ENCODE results near the gene MAPK14. TPM values are rescaled to one million over a fixed set of nuclear protein-coding genes. Genes with fewer than 3 reads are reported as not detected.

Gene MAPK14
- total RNA-seq, 1 donor from 2014 or later: 73.2 TPM

DNA sequence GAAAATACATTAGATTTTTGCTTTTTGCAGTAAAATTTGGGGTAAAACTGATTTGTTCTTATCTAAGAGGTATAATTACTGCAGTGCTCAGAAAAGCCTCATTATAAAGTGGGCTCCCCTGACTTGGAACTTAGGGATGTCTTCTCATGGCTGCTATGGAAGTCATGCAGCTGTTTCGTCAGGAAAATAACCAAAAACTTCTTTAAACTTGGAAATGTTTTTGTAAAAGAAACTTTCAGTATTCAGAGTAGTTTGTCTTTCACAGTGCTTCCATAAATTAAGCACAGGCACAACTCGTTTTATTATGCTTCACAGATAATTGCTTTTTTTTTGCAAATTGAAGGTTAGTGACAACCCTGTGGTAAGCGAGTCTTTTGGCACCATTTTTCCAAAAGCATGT is 6.8 kb downstream of the MAPK14 start:
- Mint-ChIP-seq H3K4me1 (ENCODE audit: unreplicated experiment) (peaks cover 54% of the 10 kb centered on the region), H3K36me3 (ENCODE audit: low read depth, unreplicated experiment) (peaks cover 3% of the 10 kb centered on the region), H3K4me3 (ENCODE audit: unreplicated experiment) (no peak overlapping the region), H3K27me3 (ENCODE audit: unreplicated experiment) (no peaks in the 10 kb centered on the region), H3K27ac (ENCODE audit: unreplicated experiment) (no peak overlapping the region), H3K9me3 (ENCODE audit: unreplicated experiment) (no peaks in the 10 kb centered on the region)
- TF ChIP-seq, protein P1, sequence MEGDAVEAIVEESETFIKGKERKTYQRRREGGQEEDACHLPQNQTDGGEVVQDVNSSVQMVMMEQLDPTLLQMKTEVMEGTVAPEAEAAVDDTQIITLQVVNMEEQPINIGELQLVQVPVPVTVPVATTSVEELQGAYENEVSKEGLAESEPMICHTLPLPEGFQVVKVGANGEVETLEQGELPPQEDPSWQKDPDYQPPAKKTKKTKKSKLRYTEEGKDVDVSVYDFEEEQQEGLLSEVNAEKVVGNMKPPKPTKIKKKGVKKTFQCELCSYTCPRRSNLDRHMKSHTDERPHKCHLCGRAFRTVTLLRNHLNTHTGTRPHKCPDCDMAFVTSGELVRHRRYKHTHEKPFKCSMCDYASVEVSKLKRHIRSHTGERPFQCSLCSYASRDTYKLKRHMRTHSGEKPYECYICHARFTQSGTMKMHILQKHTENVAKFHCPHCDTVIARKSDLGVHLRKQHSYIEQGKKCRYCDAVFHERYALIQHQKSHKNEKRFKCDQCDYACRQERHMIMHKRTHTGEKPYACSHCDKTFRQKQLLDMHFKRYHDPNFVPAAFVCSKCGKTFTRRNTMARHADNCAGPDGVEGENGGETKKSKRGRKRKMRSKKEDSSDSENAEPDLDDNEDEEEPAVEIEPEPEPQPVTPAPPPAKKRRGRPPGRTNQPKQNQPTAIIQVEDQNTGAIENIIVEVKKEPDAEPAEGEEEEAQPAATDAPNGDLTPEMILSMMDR (IDR thresholded peaks at IDR 0.05; ENCODE audit: unreplicated experiment): no peak
- no peak for DNase-seq (ENCODE audit: low spot score)

DNA sequence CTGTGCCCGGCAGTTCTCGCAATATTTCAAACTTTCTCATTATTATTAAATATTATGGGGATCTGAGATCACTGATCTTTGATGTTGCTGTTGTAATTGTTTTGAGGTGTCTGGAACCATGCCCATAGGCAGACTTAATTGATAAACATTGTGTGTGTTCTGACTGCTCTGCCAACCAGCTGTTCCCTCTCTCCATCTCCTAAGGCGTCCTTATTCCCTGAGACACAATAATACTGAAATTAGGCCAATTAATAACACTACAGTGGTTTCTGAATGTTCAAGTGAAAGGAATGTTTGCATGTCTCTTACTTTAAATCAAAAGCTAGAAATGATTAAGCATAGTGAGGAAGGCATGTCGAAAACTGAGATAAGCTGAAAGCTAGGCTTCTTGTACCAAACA is 7.6 kb downstream of the MAPK14 start:
- TF ChIP-seq, protein P1 (IDR thresholded peaks at IDR 0.05; ENCODE audit: unreplicated experiment): no peak
- no peaks in the 10 kb centered on the region for H3K9me3 Mint-ChIP-seq (ENCODE audit: unreplicated experiment)
- no peak overlapping the region for H3K27ac Mint-ChIP-seq (ENCODE audit: unreplicated experiment)
- H3K4me3 Mint-ChIP-seq (ENCODE audit: unreplicated experiment): no peak overlapping the region
- H3K36me3 Mint-ChIP-seq (ENCODE audit: low read depth, unreplicated experiment): peaks cover 3% of the 10 kb centered on the region
- DNase-seq (ENCODE audit: low spot score): no peak
- H3K27me3 Mint-ChIP-seq (ENCODE audit: unreplicated experiment): no peaks in the 10 kb centered on the region
- peaks cover 50% of the 10 kb centered on the region for H3K4me1 Mint-ChIP-seq (ENCODE audit: unreplicated experiment)

GRCh38 chr6:36038120-36038876 is 10.7 kb downstream of the MAPK14 start:
- peaks cover 31% of the 10 kb centered on the region for H3K4me1 Mint-ChIP-seq (ENCODE audit: unreplicated experiment)
- TF ChIP-seq, protein P1 (IDR thresholded peaks at IDR 0.05; ENCODE audit: unreplicated experiment): no peak
- H3K9me3 Mint-ChIP-seq (ENCODE audit: unreplicated experiment): no peaks in the 10 kb centered on the region
- no peak overlapping the region for H3K4me3 Mint-ChIP-seq (ENCODE audit: unreplicated experiment)
- no peaks in the 10 kb centered on the region for H3K27me3 Mint-ChIP-seq (ENCODE audit: unreplicated experiment)
- peaks cover 3% of the 10 kb centered on the region for H3K36me3 Mint-ChIP-seq (ENCODE audit: low read depth, unreplicated experiment)
- peak overlapping the region; percentile 73 for H3K27ac Mint-ChIP-seq (ENCODE audit: unreplicated experiment)
- no peak for DNase-seq (ENCODE audit: low spot score)

GRCh38 chr6:36039112-36039511 is 11.5 kb downstream of the MAPK14 start:
- Mint-ChIP-seq H3K27ac (ENCODE audit: unreplicated experiment) (peak overlapping the region; percentile 73), H3K4me1 (ENCODE audit: unreplicated experiment) (peaks cover 23% of the 10 kb centered on the region)
- TF ChIP-seq, protein P1 (IDR thresholded peaks at IDR 0.05; ENCODE audit: unreplicated experiment): no peak

DNA sequence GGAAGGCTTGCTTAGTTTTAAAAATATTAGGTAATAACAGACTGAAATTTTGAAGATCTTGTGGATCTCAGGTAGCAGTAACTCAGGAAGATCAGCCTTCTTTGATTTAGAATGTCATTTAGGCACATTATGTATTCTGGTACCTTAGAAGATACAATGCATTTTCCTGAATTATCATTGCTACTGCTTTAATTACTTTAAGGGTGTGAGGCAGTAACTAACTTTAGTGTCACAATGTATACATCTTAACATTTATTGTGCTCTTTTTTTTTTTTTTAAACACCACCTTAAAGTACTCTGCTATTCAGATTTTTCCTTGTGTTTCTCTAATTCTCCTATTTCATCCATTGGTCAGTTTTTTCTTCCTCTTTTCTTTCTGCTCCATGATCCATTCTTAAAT is 13.3 kb downstream of the MAPK14 start:
- no peak for DNase-seq (ENCODE audit: low spot score)
- Mint-ChIP-seq H3K27ac (ENCODE audit: unreplicated experiment) (no peak overlapping the region), H3K27me3 (ENCODE audit: unreplicated experiment) (no peaks in the 10 kb centered on the region), H3K4me3 (ENCODE audit: unreplicated experiment) (no peak overlapping the region), H3K4me1 (ENCODE audit: unreplicated experiment) (peaks cover 20% of the 10 kb centered on the region), H3K36me3 (ENCODE audit: low read depth, unreplicated experiment) (peaks cover 3% of the 10 kb centered on the region), H3K9me3 (ENCODE audit: unreplicated experiment) (no peaks in the 10 kb centered on the region)
- TF ChIP-seq, protein P1 (IDR thresholded peaks at IDR 0.05; ENCODE audit: unreplicated experiment): no peak

More at GRCh38 chr6:36039112-36039511, 11.5 kb downstream of the MAPK14 start:
- Mint-ChIP-seq H3K36me3 (ENCODE audit: low read depth, unreplicated experiment) (peaks cover 3% of the 10 kb centered on the region), H3K4me3 (ENCODE audit: unreplicated experiment) (no peak overlapping the region), H3K9me3 (ENCODE audit: unreplicated experiment) (no peaks in the 10 kb centered on the region), H3K27me3 (ENCODE audit: unreplicated experiment) (no peaks in the 10 kb centered on the region)
- no peak for DNase-seq (ENCODE audit: low spot score)
